Activated T-helper 1 cell treated with Interleukin-2 at 50 U/mL for 16 hours (primary cell): ENCODE data around the gene GALNS.
A peak's percentile ranks its signal among the peaks of the same experiment; 100 is the strongest.
"Not testable (repeated sequence)": the region's sequence is repeated elsewhere in the genome, so short reads cannot be mapped to it uniquely, and the experiment has no call there.

Source experiments
- DNase-seq: peaks from one replicate; pipeline ENCODE4 v3.0.0-alpha.2; 2020; ENCODE audit warnings: low read depth

The GALNS gene

GRCh38 chr16:88805340-88805715 is 51.4 kb downstream of the GALNS start:
- DNase-seq: no peak

GRCh38 chr16:88804552-88805339 is 52.0 kb downstream of the GALNS start:
- no peak for DNase-seq

DNA sequence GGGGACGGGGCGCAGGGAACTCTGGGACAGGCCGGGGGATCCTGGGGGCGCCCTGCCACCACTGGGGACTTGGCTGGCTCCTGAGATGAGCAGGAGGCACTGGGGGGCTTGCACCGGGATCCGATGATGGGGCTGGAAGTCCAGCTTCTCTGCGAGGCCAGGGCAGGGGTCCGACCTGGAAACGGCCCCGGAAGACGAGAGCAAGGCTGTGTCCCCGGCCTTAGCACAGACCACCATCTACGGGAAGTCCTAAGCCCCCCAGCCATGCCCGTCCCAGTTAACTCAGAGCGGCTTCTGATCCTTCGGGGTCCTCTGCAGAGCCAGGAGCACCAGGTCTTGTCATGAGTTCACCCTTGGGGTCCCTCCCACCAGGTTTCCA is 52.6 kb downstream of the GALNS start:
- no peak for DNase-seq

DNA sequence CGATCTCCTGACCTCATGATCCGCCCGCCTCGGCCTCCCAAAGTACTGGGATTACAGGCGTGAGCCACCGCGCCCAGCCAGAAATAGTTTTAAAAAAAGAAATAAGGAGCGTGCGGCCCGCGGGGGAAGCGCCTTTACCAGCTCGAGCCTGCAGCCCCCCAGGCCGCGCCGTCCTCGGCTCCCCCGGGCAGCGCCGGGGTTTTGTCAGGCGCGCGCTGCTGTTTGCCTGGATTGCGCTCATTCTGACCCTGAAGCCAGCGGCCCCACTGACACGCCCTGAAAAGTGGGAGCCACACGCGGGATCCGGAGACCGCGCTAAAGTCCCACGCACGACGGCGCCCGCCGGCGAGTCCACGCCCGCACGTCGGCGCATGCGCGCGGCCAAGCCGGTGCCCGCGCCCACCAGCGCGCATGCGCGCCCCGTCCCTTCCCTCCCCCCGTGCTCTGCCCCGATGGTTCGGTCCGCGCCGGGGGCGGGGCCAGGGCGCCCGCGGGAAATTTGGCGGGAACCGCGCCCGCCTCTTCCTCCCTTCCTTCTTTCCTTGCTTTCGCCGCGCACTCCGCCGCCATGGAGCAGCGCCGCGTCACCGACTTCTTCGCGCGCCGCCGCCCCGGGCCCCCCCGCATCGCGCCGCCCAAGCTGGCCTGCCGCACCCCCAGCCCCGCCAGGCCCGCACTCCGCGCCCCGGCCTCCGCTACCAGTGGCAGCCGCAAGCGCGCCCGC is 53.3 kb downstream of the GALNS start, which contains the start of gene CDT1:
TSS of gene CDT1 (plus strand) at position 526 of the 724 bp plus-strand sequence. CDS start at position 569, 43 bp downstream.
- DNase-seq: peak; percentile 86

DNA sequence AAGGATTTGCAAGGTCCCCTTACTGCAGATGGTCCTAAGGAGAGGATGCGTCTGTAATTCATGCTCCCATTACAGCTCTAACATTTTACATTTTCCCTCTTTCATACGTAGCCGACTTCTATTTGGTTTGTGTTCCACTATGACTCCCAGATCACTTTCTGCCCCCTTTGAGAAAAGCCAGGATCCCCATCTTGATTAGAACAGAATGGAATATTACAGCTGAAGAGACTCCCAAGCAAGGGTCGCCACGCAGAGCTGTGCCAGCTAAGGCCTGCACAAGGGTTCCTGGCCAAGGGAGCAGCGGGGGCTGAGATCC is 56.5 kb downstream of the GALNS start:
- no peak for DNase-seq

DNA sequence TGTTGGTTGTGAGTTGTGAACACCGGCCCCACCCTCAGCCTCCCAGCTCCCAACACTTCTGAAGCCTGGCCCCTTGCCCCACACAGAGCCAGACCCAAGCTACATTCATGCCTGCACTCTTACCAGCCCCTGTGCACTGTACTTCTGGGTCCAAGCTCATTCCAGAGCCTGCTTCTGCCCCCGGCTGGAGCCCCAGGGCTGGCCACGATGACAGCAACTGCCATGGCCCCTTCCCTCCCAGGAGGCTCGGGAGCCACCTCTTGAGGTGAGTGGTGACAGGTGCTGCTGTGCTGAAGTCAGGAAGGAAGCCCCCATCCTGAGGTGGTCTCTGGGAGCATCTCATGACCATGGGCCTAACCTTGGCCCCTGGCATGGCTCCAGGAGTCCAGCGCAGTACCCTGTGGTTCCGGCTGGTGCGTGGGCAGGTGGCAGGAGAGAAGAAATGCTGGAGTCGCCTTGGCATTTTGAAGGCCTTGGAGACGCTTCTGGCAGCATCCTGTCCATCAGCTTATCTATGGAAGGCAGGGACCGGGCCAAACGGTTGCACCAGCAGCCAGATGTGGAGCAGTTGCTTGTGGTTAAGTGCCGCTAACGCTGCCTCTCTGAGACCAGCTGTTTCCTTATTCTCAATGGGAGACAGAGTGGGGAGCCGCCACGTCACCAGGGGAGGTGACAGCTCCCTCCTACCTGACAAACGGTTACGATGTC is 57.0 kb downstream of the GALNS start:
- no peak for DNase-seq

GRCh38 chr16:88798772-88799455 is 57.8 kb downstream of the GALNS start:
- no peak for DNase-seq

DNA sequence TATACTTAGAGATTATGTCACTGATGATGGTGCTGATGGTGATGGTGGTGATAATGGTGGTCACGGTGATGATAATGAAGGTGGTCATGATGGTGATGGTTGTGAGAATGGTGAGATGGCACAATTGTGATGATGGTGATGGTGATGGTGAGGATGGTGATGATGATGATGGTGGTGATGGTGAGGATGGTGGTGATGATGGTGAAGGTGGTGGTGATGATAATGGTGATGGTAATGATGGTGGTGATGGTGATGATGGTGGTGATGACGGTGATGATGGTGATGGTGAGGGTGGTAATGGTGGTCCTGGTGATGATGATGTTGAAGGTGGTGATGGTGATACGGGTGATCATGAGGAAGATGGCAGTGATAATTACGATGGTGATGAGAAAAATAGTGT is 58.7 kb downstream of the GALNS start:
- no peak for DNase-seq

DNA sequence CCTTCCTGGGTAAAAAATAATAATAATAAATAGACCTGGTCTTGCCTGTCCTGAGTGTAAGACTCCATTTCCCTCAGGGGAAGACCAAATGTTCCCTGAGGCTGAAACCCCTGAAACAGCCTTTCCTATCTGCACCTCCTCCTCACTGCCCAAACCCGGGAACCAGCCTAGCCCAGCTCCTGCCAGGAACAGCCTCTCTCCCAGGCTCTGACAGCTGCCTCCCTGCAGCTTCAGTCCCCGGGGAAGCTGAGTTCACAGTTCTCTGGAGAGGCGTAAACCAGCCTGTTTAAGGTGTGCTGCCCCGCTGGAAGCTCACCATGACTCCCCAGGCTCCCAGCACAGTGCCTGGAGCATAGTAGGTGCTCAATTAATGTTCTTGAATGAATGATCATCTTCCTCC is 60.5 kb downstream of the GALNS start:
- no peak for DNase-seq

GRCh38 chr16:88793251-88793954 is 63.3 kb downstream of the GALNS start:
- DNase-seq: no peak

GRCh38 chr16:88792668-88793250 is 64.0 kb downstream of the GALNS start:
- no peak for DNase-seq

GRCh38 chr16:88792078-88792550 is 64.6 kb downstream of the GALNS start:
- DNase-seq: no peak

- no peak for DNase-seq
Observed at GRCh38 chr16:88790312-88791211, 66.2 kb downstream of the GALNS start.

- DNase-seq: no peak
Observed at GRCh38 chr16:88789594-88789993, 67.2 kb downstream of the GALNS start.

DNA sequence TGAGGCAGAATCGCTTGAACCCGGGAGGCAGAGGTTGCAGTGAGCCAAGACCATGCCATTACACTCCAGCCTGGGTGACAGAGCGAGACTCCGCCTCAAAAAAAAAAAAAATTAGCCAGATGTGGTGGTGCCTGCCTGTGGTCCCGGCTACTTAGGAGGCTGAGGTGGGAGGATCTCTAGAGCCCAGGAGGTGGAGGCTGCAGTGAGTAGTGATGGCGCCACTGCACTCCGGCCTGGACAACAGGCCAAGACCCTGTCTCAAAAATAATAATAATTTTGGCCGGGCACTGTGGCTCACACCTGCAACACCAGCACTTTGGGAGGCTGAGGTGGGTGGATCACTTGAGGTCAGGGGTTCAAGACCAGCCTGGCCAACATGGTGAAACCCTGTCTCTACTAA is 68.0 kb downstream of the GALNS start:
- not testable (repeated sequence) for DNase-seq

- DNase-seq: no peak
Observed at GRCh38 chr16:88787579-88788314, 69.0 kb downstream of the GALNS start.

- peak; percentile 82 for DNase-seq
Observed at GRCh38 chr16:88785106-88785924, 71.4 kb downstream of the GALNS start, which contains the start of gene PIEZO1. PIEZO1 (minus strand) TSS chr16:88785220; CDS start chr16:88784964, 256 bp downstream.

GRCh38 chr16:88784856-88785105 is 72.0 kb downstream of the GALNS start:
- no peak for DNase-seq
